ENCODE data around the gene SNX11.
A peak's percentile ranks its signal among the peaks of the same experiment; 100 is the strongest.

Gene SNX11

GRCh38 chr17:48134912-48135480 is 27.4 kb downstream of the SNX11 start:
- DNase-seq = no peak

- no peak for DNase-seq
Measured at GRCh38 chr17:48137656-48138055, 30.1 kb downstream of the SNX11 start.

- peak; percentile 58 to 66 for DNase-seq
Measured at GRCh38 chr17:48139944-48140343, 32.4 kb downstream of the SNX11 start.

DNA sequence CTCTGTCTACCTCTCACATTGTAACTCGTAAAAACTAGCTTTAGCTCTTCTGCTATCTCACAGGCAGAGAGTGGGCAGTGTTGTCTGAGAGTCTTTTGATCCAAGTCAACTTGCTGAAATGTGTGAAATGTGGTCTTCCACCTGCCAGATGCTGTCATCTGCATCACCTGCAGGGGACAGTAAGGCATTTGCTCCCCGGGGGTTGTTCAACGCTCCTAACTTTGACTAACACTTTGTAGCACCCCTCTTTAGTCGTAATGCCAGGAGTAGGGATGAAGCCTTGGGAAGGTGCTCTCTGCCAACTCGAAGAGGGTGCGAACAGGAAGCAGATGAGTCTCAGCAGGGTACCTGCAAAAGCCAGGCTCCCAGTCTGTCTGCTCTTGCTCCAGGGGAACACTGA is 36.1 kb downstream of the SNX11 start:
- DNase-seq = no peak

- DNase-seq = no peak
Measured at GRCh38 chr17:48144231-48144630, 36.7 kb downstream of the SNX11 start.

DNA sequence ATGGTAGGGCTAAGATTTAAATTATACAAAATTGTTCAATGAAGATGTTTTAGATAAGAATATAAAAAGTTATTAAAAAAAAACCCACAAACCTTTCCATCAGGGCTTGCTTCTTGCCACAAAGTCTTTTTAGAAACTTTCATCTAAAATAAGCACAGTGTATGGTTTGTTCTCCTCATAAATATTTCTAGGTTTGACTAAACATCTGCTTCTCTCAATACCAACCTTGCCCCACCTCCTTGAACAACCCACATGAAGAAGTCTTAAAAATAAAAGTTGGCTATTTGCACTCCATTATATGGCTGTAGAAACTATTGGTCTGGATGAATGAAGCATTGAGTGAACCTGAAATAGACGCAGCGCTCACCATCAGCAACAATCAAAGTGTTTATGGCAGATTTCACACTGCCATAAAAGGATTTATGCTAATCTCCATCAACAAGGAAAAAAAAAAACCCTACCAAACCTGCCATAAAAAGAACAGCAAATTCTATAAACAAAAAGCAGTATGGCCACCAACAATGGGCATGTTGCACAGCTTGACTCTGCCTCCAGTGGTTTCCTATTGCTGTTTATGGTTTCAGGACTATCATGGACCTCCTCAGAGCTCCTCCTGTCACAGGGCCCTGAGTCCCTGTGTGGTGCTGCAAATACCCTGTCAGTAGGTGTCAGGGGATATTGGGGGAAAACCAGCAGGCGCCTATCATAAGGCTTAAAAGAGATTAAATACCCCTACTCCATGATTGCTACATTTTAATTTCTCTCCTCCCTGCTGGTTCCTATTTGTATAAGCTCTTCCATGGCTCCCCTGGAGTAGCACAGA is 37.6 kb downstream of the SNX11 start:
- no peak for DNase-seq

- no peak for DNase-seq
Measured at GRCh38 chr17:48148029-48148770, 40.6 kb downstream of the SNX11 start.

DNA sequence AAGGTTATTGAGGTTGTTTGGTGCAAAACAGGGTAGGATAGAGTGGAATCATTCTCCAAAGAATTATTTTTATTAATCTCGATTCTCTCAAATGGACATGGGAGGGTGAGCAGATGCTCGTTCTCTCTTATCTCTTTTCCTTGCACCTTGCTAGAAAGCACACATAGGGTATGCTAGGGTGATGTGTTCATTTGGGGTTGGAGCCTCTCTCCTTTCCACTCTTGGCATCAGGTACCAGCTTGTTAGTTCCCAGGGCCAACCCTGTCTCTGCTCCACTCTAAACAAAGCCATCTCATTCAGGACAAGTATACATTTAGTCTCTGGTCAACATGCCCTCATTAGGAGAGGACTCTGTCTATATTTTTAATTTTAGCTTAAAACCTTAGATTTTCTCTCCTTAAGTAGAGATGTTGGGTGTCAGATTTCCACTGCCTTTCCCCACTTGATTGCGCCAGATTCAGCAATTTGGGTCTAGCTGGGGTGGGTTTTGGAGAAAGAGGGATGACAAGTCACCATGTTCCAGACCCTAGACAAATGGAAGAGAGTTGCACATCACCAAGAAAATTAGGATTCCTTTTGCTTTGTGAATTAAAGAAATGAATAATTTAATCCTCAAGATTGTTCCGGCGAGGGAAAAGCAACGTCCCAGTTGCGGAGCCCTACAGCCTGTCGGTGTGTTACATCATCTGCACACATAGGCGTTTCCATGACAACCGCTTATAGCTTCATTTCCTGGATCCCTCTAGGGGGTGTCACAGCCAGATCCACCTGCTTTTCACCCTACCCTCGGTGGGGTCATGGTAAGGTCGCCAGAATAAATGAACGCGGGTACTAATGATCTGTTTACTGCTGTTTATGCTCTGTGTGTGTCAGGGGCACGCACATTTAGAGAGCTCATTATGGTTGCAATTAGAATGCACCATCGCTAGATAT is 41.6 kb downstream of the SNX11 start:
- DNase-seq = no peak

- DNase-seq = no peak
Measured at GRCh38 chr17:48149787-48150463, 42.4 kb downstream of the SNX11 start.

GRCh38 chr17:48150597-48151001 is 43.0 kb downstream of the SNX11 start:
- no peak for DNase-seq

DNA sequence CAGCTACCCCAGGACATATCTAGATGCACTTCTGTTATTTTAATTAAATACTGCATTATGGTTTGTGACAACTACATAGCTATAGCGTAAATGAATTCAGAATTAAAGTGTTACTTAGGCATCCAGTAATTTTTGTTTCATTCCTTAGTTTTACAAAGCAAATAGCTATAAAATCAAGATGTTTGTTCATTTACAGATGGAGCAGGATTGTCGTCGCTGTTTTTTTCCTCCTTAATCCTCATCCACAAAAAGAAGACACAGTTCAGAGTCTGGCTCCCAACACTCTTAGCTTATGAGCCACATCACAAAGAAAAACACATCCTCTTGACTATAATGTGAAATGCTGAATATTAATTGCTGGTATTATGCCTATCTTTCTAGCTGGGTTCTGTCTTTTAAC is 43.7 kb downstream of the SNX11 start:
- no peak for DNase-seq

DNA sequence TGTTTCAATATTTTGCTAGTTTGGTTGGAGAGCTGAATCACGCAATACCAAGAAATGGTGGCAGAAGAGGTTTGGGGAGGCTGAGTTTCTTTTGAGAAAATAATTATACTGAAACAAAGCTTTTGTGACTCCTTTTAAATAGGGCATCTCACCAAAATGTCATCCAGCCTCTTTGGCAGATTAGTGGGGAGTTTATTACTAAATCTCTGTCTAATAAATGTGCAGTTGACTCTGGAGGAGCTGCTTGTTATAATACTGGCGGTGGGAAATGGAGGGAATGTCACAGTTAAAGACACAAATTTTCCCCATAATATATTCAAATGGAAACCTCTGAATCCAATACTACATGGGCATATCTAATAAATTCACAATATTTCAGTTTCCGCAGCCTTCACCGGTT is 44.7 kb downstream of the SNX11 start:
- DNase-seq = no peak

- DNase-seq = peak; percentile 4 to 45
Measured at GRCh38 chr17:48153691-48154358, 46.3 kb downstream of the SNX11 start.

DNA sequence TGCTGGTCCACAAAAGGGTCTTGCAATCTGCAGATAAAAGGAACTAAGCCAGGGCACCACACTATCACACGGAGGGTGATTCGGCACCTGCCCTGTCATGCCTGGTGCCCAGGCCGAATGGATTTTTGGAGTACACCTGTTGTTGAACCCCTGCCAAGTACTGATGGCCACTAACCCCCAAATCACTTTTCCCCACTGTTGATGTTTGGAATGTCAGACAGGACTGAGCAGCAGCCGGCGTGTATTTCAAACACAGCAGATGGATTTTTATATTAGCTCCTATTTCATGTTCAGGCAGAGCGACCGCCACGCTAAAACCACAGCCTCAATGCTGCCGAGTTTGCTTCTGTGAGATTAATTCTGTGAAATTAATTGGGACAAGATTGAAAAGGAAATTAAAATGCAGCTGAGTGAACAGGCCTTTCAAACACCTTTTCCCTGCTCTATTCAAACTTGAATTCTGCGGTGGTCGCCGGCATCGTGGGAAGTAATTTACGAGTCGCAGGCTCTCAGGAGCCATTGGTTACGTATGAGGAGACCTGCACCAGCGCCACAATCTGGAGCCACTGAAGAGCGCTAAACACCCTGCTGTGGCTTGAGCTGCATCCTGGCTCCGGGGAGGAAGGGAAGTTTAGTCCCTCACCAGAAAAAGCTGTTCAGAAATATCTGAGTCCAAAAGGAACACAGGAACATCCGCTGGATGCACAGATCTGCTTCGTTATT is 48.5 kb downstream of the SNX11 start:
- DNase-seq = no peak

- DNase-seq = no peak
Measured at GRCh38 chr17:48159232-48159631, 51.7 kb downstream of the SNX11 start.

DNA sequence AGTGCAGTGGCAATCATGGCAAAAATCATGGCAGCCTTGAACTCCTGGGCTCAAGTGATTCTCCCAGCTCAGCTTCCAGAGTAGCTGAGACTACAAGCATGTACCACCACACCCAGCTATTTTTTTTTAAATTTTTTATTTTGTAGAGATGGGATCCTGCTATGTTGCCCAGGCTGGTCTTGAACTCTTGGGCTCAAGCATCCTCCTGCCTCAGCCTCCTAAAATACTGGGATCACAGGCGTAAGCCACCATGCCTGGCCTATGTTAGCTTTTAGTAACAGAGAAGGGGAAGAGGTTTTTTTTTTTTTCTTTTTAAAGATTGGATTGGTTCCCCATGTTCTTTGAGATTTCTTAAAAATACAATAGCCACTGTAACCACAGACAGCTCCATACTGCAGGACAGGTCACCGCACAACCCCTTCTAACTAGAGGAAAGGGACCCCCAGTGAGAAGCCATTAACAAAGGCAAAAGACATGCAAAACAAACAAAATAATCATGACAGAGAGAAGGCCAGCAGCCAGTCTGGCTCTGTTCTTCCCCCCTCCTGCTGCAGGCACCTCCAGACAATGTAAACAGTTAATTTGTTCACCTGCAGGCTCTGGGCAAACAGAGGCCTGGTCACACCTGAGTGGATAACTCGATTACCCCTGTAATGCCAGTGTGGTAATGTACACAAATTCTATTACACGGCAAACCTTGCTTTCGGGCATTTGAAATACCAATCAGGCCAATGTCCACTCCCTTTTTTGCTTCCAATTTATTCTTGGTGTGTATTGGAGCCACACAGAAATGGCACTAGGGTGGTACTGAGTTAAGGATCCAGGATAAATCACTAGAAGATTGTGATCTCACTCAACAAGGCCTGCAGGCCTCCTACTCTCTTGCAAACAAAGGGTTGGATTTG is 52.9 kb downstream of the SNX11 start:
- no peak for DNase-seq

DNA sequence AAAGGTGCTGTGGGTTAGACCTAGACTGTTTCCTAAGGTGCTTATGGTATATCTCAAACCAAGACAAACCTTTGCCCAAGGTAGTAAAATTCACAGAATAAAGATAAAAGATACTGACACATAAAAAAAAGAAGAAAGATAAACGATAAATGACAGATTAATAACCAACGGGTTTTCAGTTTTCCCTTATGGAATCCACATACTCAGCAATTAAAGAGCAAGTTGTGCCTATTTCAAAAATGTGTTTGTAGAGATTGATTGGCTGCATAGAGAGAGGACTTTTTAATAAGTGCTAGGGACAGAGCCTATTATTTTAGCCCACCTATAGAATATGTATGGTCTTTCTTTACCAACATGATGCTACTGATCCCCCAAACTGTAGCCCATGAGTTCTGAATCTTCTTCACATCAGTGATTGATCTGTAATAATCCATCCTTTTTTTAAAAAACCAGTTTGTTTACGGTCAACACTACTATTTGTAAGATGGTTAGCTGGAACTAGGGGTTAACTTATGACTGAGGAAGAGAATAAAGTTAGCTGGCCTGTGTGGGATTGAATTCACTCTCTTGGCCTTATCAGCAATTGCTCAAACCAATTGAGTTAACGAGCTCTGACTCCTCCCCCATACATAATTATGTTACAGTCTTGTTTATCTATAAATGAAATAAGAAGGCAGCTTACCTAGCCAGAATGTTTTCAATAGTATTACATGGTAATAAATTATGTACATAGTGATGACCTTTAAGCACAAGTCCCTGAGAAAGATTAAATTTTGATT is 53.8 kb downstream of the SNX11 start:
- DNase-seq = no peak

DNA sequence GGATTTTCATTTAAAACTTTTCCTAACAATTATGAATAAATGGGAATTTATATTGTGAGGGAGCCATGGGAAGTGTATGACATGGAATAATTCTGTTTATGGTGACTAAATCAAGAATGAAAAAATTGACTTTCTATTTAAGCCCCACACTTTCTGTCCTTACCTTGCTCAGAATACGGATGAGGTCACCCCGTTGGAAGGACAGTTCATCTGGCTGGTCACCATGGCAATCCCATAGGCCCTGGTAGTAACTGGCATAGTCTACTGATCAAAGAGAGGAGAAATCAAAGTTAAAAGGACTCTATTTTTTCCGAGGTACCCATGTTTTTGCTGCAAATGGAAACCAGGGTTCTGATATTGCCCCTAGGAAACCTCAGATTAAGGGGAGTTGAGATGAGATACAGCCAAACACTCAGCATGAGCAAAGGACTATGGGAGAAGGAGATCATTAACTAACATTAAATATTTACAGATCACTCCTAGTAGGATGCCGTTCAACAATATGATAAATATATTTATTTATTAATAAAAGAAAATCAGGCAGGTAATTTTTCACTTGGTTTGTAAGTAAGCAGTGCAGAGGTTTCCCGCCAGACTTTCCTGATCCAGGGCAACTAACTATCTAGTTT is 54.9 kb downstream of the SNX11 start:
- DNase-seq = no peak
